AG08396 (cell line): ENCODE measurements around the gene GREB1L.
"Not testable (repeated sequence)": the region's sequence is repeated elsewhere in the genome, so short reads cannot be mapped to it uniquely, and the experiment has no call there.

Experiments used
- DNase-seq: peaks from one replicate; pipeline ENCODE4 v3.0.0; 2012; ENCODE audit warnings: low spot score, mixed read lengths

Gene GREB1L

DNA sequence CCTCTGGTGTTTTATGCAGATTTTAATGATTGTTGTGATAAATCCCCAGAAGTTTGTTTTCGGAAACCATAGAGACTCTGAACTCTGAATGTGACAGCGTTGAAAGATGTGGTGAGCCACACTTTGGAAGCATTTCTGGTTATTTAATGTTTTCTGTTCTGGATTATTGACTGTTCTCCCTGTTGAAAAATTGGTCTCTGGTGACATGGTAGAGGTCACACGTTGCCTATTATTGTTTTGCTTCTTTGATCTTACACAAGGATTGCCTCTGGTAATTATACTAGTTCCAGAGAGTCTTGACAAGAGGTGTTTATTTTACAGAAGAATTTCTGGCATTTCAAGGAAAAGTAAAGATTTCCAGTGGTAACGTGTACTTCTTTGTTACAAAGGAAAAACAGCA, 127.1 kb downstream of the GREB1L start:
- DNase-seq = no peak

DNA sequence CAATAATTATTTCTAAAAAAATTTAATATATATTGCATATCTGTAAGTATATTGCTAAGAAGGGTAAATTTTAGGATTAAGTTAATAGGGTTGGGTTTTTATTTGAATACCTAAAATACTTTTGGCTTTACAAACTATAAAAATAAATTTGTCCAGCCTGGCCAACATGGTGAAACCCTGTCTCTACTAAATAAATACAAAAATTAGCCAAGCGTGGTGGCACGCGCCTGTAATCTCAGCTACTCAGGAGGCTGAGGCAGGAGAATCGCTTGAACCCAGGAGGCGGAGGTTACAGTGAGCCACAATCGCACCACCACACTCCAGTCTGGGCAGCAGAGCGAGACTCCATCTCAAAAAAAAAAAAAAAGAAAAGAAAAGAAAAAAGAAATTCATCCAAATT, 127.6 kb downstream of the GREB1L start:
- not testable (repeated sequence) for DNase-seq

DNA sequence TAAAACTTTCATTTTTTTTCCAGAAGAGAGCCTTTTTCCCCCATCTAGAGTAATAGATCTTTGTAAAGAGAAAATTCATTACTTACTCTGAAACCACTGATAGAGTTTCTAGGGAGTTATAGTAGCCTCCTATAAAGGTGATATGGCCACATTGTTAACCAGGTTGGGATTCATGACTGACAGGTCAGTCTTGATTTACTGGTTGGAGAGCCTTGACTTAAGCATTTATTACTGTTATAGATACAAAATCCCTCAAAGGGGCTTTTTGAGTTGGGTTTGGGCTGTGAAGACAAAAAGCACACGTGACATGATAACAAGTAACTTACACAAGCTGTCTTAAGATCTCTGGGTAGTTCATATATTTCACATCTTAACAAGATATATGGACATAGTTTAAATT, 141.0 kb downstream of the GREB1L start:
- no peak for DNase-seq

DNA sequence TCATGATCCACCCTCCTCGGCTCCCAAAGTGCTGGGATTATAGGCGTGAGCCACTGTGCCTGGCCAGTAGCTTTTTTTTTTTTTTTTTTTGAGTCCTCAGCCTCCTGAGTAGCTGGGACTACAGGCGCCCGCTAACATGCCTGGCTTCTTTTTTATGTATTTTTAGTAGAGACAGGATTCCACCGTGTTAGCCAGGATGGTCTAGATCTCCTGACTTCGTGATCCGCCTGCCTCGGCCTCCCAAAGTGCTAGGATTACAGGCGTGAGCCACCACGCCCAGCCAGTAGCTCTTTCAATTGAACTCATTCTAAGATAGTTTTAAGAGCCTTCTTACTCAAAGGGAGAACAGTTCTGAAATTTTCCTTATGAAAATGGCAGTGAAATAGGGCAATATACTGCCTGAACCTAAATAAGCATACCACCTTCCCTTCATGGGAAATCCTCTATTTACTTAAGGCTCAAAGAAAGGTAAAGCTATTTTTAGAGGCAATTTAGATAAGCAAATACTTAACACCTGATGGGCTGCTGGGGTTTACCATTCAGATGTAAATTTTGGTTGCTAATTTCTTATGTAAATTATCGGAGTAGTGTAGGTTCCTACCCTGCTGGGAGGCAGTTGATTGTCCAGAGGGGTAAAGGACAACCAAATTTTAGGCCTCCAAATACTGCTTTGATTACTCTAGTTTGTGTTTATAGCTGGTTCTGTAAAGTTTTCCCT, 144.7 kb downstream of the GREB1L start:
- DNase-seq = no peak

DNA sequence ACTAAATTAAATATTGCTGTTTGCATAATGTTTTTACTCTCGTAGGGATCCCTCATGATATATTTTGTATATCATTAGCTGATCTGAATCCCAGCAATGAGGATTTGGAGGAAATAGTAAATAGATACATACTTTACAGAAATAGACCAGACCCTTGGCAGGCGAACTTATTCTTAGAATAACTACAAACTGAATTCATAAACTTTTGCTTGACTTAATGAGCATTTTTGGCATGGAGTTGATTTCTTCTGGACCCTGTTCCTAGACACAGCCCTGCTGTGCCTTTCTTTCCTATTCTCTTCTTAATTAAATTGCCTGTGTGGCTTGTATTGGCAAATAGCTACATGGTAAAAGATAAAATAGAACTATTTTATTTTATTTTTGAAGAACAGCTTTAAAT, 145.9 kb downstream of the GREB1L start:
- no peak for DNase-seq

DNA sequence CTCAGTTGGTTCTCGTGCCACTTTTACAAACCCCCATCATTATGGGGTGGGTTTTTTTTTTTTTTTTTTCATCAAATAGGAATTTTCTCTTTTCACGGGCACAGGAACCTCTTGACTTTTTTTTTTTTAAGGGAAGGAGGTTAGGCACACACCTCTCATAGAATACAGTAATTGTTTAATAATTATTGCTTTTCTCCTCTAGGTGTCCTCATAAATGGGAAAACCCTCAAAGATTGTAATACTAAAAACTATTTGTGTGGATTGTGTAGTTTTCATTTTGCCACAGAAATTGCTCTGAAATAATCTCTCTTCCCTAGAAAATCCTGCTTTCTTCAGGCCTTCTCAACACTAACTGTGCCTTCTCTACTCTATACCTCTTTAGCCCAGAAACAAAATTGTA, 147.3 kb downstream of the GREB1L start:
- no peak for DNase-seq

DNA sequence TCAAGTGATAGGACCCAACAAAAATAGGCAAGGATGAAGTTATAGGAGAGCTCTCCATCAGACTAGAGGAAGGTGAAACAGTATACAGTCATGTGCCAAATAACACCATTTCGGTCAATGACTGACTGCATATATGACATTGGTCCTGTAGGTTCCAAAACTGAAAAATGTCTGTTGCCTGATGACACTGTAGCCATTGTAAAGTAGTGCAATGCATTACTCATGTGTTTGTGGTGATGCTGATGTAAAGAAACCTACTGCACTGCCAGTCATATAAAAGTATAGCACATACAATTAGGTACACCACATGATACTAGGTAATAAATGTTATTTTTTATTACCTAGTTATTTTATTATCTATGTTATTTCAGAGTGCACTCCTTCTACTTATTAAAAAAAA, 147.9 kb downstream of the GREB1L start:
- no peak for DNase-seq

DNA sequence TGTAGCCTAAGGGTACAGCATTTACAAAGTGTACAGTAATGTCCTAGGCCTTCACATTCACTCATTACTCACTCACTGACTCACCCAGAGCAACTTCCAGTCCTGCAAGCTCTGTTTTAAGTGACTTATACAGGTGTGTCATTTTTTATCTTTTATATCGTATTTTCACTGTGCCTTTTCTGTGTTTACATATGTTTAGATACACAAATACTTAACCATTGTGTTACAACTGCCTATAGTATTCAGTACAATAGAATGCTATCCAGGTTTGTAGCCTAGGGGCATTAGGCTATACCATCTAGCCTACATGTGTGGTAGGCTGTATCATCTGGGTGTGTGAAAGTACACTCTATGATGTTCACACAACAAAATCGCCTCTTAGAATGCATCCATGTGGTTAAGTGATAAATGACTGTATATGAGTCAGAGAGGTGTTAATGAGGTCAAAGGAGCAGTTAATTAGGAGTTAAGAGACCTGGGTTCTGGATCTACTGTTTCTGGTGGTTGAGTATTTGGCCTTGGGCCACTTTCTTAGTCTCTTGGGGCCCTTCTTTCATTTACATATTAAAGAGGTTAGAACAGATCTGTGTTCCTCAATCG, 149.1 kb downstream of the GREB1L start:
- DNase-seq = no peak

DNA sequence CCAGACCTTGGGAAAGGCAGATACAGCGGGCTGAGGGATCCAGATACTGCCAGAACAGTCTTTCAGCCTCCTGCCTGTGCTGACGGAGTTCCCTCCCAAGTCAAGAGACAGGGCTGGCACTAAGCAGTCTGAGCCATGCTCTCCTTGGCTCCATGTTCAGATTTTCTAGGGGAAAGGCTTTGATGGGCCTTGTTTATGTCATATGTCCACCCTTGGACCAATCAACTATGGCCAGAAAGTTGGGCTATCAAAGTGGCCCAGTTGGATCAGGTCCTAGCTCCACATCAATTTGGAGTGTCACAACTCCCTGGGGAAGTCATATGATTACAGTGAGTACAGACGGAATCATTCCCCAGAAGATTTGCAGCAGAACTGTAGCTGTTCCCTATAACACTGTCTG, 152.0 kb downstream of the GREB1L start:
- no peak for DNase-seq

DNA sequence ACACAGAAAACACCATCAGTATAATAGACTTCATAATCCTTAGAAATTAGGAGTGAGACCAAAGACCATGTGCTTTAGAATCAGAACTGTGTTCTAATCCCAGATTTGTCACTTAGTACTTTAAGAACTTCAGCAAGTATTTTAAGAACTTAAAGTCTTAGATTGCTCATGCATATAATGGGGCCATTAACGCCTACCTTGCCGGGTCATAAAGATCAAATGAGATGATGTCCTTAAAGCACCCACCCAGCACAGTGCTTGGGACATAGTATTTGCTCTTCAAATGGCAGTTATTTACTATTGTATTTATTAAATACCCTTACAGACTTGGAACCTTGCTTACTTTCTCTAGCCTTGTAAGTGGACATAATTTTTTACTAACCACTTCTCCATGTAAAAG, 156.1 kb downstream of the GREB1L start:
- no peak for DNase-seq

DNA sequence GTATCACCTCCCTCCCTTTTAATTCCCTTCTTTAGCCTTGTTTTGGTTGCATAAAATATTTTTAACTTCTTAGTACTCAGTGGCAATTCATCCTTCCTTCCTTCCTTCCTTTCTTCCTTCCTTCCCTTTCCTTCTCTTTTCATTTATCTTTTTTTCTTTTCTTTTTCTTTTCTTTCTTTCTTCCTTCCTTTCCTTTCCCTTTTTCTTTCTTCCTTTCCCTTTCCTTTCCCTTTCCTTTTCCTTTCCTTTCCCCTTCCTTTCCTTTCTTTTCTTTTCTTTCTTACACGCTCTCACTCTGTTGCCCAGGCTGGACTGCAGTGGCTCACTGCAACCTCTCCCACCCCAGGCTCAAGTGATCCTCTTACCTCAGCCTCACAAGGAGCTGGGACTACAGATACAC, 160.2 kb downstream of the GREB1L start:
- DNase-seq = no peak

DNA sequence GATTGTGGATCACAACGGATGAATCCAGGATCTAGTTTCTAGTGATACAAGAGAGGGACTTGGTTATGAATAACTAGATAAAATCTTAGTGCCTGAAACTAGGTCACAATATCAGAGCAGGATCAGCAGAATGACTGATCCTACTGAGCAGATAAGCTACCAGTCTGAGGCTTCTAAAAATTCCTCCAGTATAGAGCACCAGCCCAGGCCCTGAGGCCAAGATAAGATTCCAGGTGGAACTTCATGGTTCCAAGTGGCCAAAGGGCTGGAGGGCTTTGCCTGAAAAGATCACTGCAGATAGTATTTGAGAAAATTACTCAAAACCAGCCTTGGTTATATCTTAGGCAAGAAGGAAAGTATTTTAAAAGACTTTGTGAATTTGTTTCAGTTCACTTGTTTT, 162.4 kb downstream of the GREB1L start:
- DNase-seq = no peak

DNA sequence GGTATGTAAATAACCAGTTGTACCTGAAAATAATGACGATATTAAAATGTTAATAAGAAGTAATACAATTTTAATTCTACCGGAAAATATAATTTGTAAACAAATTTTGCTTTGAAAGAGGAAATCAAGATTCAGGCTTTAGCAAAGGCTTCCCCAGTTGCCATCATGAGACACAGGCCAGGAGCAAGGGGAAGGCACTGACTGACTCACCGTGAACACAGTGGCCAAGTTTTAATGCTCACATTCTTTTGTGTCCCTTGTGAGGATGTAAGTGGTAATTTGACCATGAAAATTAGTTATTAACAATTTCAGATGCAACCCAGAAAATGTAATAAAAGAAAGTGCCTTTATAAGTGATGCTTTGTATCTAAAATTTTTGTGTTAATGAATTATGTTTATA, 164.1 kb downstream of the GREB1L start:
- DNase-seq = no peak

DNA sequence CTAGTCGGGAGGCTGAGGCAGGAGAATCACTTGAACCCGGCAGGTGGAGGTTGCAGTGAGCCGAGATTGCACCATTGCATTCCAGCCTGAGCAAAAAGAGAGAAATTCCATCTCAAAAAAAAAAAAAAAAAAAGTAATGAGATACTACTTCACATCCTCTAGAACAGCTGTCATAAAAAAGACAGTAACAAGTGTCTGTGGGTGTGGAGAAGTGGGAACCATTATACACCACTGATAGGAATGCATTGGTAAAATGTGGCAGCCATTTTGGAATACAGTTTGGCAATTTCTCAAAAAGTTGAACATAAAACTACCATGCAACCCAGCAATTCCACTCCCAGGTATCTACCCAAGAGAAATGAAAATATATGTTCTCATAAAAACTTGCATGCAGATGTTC, 166.6 kb downstream of the GREB1L start:
- no peak for DNase-seq

DNA sequence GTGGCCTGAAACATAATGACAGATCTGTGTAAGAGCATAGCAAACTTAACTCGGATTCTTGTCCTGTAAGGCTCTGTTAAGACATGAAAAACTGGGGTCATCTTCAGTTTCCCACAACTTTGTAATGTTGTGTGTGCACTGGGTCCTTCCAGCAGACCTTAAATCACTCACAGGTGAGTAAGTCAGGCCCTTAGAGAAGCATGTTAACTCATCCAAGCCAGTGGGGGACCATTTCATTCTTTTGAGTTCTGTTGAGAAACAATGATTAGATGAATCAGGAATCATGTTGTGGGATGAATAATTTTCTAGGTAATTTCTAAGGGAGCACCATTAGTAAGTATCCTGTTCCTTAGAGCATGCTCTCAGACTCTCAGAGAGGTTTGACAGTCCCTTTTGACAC, 191.4 kb downstream of the GREB1L start:
- DNase-seq = no peak

DNA sequence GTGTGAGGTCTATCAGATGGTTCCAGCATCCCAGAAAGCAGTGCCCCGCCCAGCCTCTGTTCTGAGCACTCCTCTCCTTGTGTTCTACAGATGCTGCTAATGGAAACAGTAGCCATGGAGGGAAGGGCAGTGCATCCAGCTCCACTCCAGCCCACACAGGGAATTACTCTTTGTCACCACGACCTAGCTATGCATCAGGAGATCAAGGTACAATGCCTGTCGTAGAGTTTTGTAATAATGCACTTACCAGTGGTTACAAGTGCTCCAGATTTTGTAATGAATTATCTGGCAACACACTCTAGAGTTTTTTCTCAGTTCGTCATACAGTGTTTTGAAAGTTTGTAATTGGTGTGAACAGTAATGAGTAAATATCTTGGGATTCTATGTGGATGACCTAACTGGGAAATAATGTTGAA, 197.4 kb downstream of the GREB1L start:
- DNase-seq = peak; percentile 35

DNA sequence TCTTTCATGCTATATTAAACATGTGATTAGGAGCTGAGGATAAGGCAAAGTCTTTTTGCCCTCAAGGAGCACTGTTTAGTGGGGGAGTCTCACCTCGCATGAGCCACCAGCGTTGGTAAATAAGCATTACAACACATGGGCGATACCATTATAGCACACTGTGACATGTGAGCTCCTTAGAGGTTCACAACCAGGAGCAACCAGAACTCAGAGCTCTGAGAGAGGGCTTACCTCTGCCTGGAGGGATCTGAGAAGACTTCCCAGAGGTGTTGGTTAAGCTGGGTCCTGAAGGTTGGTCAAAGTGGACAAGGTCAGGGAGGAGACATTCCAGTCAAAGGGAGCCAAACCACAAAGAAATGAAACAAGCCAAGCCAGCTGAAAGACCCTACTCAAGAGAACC, 199.6 kb downstream of the GREB1L start:
- no peak for DNase-seq

DNA sequence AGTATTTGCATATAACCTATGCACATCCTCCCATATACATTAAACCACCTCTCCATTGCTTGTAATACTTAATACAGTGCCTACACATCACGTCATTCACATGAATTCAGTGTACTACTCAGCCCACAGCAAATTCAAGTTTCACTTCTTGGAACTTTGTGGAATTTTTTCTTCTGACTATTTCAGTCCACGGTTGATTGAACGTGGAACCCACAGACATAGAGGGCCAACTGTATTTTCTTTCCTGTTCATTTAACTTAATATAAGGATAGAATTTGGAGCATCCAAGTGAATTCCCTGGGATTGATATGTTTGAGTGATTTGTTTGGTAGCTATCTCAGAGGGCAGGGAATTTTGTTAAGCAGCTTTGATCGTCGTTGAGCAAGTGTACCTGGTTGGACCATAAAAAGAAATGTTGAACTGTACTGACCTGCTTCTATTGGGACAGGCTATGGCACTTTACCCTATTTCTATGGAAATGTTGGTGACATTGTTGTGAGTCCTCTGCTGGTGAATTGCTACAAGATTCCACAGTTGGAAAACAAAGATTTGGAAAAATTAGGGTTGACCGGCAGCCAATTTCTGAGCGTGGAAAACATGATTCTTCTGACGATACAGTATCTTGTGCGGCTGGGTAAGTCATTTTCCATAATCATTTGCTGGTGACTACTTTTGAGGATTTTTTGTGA, 201.9 kb downstream of the GREB1L start:
- DNase-seq = no peak

DNA sequence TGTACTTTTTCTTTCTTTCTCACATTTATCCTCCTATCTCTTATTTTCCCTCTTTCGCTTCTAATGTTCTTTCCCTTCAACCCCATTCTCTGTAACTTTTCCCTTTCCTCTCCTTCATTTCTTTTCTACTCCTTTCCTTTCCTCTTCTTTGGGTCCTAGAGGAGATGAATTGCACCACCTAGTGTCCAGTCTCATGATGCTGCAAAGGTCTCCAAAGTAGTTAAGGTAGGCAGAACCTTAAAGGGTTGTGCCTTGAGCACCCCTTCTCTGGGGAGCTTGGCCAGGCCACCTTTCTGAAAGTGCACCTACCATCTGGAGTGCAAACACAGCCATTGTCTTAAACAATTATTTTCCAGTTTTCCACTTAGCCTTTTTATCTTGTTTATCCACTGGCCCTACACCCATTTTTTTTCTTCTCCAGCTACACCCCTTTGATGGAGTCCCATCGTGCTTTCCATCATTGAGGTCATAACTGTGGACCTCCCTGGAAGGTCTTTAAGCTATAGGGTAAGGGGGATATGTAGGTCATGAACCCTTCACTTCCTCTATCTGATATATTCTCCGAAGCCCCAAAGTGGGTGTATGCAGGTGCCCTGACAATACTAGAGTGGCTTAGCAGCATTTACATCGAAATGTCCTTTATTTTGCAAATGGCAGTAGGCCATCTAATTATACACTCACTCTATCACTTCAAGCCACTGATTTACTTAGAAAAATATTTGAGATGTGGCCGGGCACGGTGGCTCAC, 202.6 kb downstream of the GREB1L start:
- peak; percentile 40 for DNase-seq

DNA sequence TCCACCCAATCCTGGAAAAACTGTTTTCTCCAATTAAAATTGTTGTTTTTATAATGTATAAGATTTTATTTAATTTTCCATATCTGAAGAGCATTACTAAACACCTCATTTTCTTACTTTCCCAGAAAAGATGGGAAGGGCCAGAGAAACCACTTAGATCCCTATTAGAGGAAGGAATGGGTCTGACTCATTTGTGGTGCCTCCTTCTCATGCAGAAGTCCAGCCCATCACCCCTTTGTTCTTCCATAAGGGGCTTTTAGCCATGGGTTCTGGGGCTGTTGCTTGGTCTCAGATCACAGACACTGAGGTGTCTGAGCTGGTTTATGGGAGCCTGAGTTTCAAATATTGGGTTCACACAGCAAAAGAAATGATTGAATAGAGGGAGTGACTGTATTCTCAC, 206.3 kb downstream of the GREB1L start:
- DNase-seq = no peak

DNA sequence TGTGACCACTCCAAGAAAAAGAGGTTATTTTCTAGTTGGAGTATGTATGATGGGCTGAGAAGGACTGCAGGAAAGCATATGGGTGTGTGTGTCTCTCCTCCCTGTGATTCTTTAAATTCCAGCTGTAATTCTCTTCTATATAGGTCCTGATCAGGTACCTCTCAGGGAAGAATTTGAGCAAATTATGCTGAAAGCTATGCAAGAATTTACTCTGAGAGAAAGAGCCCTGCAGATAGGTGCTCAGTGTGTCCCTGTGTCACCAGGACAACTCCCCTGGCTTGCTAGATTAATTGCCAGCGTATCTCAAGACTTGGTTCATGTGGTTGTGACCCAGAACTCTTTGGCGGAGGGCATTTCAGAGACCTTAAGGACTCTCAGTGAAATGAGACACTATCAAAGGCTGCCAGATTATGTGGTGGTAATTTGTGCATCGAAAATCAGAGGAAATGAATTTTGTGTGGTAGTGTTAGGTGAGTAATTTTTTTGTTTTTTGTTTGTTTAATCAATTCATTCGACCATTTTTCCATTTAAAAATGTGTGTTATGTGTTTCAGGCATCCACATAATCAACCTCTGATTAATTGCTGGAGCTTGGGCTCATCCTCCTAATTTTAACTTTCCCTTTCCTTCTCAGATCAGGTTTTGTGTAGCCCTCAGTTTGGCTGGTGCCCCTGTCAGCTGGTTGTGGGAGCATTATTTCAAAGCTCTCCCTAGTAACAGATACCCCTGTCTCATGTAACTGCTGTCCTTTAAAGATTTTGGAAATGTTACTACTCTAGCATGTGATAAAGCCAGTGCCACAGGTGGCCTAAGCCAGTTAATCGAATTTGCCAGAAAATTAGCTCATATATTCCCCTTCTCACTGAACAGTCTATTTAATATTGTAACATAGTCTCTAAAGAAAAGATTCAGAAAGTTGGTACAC, 207.6 kb downstream of the GREB1L start:
- DNase-seq = no peak

DNA sequence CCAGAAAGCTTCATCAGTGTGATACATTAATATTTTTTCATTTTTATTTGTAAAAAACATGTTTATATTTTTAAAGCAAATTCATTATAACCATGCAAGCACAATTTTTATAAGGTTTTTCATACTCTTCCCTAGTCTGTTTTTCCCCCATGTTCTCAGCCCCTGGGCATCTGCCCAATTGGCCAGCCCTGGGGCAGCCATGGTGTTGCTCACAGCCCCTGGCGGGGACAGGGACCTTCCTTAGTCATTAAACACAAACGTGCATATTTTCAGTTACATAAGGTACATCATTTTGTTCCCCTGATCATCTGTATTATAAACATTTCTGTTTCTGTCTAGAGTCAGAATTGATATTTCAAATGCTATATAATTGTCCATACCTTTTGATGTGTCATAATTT, 208.5 kb downstream of the GREB1L start:
- DNase-seq = no peak
